Measurements from ENCODE around the gene SLC9A9.

SLC9A9 gene

GRCh38 chr3:143676747-143677146 lies 171.5 kb downstream of the SLC9A9 start:
- no peak for DNase-seq

- DNase-seq: no peak
Observed at GRCh38 chr3:143676021-143676420, 172.2 kb downstream of the SLC9A9 start.

DNA sequence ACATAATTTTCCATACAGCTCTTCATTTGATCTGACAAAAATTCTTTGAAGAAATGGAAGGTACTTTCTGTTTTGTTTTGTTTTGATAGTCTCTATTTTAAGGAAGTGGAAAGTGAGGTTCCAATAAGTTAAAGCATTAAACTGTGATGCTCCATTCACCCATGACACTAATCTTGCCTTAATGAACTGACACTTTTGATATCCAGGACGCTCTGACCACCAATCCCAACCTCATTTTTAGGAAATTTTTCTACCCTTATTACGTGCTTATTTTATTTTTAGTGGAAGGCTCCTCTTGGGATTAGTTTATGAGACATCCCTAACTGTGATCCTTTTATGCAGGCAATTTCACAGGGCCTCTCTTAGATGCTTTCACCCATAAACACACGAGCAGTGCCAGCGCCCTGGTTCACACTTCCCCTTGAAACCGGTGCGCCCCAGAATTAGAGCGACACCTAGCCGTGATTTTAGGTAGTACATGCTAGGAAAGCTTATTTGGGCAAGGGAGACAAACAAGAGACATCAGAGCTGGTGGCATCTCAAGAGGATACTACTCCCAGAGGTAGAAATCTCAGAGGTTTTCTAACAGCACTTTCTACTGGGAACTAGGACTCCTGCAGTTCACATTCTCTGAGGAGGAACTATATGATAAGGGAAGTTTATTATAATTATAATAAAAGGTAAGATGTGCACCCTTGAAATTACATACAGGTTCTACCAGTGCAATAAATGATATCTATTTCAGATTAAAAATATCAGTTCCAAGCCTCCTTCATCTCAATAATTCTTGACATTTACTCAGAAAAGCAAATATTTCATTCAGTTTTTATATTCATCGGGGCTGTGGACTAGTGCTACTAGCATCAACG lies 173.9 kb downstream of the SLC9A9 start:
- DNase-seq: peak; percentile 33

GRCh38 chr3:143672396-143673165 lies 175.7 kb downstream of the SLC9A9 start:
- DNase-seq: no peak

DNA sequence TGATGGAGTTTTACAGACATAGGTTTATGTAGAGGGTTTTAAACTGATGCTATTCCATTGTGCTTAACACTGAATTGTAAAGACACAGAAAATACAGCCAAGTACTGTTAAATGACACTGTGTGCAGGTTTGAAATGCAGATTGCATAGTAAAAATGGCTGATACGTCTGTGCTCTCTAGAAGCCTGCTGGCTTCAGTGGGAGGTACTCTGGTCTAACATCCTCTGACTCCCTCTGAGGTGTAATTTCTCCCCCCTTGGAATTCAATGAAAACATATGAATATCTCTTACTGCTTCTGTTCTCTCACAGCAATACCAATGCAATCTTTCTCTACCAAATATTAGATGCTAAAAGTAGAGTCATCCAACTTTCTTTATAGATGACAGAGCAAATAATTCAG lies 176.6 kb downstream of the SLC9A9 start:
- no peak for DNase-seq

- no peak for DNase-seq
Observed at GRCh38 chr3:143668924-143669790, 179.1 kb downstream of the SLC9A9 start.

DNA sequence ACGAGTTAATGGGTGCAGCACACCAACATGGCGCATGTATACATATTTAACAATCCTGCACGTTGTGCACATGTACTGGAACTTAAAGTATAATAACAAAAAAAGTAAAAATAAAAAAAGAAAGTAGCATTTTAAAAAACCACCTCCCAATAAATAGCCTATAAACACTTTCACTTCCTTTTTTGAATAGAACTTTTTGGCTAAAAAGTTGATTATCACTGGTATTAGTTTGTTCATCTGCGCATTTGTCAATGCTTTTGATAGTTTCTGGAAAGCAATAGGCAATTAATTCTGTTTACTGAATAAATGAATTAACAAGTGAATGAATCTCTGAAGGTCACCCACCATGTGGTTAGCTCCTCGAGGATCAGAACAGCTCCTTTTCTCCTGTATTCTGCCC lies 179.9 kb downstream of the SLC9A9 start:
- no peak for DNase-seq

GRCh38 chr3:143661677-143662076 lies 186.6 kb downstream of the SLC9A9 start:
- no peak for DNase-seq

DNA sequence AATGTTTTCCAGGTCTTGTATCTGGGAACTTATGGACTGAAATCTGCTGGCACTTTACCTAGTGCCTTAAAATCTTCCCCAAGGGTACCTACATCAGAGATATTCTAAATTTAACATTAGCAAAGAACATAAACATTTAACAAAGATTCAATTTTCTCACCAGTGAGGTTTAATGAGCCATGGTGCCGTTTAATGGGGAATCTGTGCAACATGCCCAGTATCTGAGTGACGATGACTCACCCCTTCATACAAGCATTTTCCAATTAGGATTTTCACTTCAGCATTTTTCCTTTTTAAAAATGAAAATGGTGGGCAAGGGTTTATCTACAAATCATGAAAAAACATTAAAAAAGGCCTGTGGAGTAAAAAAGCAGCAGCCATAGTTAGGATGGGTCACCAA lies 189.4 kb downstream of the SLC9A9 start:
- no peak for DNase-seq

- no peak for DNase-seq
Observed at GRCh38 chr3:143658116-143658515, 190.2 kb downstream of the SLC9A9 start.

- no peak for DNase-seq
Observed at GRCh38 chr3:143657391-143657790, 190.9 kb downstream of the SLC9A9 start.

GRCh38 chr3:143654906-143655305 lies 193.4 kb downstream of the SLC9A9 start:
- DNase-seq: no peak

DNA sequence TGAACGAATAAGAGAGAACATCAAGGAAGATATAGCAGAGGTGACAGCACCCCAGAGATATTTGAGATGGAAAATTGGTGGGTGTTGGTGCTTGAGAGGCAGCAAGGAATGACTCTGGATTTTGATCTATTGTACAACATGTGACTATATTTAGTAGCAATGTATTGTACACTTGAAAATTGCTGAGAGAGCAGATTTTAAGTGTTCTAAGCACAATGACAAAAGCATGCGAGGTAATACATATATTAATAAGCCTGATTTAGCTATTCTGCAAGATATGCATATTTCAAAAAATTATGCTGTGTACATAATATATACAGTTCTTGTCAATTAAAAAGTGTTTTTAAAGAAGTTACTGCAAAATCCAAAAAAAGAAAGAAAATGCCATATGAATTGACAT lies 194.3 kb downstream of the SLC9A9 start:
- DNase-seq: no peak

DNA sequence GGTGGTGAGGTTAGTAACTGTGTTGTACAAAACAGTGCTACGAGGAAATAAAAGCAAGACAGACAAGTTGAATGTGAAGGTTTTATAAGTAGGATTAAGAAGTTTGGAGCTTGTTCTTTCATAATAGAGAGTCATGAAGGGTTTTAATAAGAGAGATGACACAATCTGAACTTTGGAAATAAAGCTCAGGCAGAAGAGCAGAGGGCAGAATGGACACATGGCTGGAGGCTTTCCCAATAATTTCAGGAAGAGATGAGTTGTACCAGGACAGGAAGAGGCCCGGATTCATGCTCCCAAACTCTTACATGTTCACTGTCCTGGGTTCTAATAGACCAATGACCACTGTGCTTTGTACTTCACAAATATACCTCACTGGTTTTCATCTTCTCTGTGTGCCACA lies 194.8 kb downstream of the SLC9A9 start:
- DNase-seq: no peak

DNA sequence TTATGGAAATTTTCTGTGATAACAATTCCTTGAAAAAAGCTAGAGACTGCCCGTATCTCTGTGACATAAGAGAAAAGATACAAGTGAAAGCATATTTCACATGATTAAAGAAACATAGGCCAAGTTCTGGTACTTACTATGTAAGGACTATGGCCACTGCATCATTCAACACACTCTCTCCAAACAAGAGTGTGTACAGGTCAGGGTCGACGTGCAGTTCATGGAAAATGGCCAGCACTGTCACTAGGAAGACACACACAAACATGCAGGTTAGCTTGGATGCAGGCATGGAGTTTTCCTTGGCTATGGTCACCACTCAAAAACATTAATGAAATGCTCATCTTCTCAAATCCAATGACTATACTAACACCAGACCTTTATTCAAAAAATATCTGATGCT lies 196.2 kb downstream of the SLC9A9 start:
- no peak for DNase-seq

DNA sequence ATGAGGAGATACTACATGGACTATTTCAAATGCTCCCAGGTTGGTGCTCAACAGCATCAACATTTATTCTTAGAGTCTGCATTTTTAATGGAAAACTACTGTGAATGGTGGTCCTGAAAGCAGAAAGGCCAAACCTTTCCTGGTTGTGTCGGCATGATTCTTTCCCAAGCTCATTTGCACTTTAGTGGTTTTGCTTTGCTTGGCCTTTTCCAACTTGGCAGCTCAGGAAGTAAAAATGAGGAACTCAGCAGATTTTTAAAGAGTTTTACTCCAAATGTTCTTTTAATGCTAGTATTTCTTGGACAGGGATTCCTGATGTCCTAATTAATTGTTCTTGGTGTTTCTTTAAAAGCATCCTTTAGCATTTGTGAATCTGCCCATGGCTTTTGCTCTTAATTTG lies 197.4 kb downstream of the SLC9A9 start:
- DNase-seq: no peak

DNA sequence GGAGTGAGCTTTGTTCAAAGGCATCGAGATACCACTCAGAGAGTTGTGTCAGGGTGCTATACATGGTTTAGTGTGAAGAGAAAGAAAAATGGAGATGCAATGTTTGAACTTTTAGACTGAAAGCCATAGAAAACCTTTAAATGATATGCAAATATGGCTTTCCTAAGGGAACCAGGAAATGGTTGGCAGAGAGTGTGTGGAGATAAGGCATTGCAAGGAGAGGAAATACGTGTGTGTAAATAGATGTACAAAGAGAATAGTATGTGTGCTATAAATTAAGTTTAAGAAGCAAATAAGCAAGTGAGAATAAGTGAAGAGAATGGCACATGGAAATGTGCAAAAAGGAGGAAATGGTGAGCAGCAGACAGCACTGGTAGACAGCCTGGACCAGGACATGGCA lies 198.1 kb downstream of the SLC9A9 start:
- no peak for DNase-seq

DNA sequence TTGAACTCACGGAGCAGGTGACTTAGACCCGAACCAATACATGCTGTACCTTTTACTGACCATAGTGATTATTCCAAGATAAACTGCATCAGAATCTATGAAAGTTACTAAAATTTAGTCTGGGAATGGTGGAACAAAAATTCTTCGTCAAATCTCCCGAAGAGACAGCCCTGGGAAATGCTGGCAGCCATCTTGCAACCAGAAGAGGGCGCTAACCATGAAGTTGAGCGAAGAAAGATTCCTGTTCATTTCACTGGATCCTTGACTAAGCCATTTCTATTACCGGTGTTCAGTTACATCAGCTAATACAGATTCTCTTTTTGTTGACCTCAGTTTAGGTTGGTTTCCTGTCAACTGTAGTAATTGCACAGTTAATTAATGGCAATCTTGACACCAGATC lies 199.6 kb downstream of the SLC9A9 start:
- no peak for DNase-seq

DNA sequence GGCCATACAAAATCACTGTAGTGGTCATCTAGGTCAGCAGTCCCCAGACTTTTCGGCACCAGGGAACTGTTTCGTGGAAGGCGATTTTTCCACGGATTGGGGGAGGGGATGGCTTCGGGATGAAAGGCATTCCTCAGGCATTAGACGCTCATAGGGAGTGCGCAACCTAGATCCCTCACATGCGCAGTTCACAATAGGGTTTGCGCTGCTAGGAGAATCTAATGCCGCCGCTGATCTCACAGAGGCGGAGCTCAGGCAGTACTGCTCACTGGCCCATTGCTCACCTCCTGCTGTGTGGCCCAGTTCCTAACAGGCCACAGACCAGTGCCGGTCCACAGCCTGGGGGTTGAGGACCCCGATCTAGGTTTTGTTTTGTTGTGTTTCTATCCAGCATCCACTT lies 200.1 kb downstream of the SLC9A9 start:
- DNase-seq: no peak

DNA sequence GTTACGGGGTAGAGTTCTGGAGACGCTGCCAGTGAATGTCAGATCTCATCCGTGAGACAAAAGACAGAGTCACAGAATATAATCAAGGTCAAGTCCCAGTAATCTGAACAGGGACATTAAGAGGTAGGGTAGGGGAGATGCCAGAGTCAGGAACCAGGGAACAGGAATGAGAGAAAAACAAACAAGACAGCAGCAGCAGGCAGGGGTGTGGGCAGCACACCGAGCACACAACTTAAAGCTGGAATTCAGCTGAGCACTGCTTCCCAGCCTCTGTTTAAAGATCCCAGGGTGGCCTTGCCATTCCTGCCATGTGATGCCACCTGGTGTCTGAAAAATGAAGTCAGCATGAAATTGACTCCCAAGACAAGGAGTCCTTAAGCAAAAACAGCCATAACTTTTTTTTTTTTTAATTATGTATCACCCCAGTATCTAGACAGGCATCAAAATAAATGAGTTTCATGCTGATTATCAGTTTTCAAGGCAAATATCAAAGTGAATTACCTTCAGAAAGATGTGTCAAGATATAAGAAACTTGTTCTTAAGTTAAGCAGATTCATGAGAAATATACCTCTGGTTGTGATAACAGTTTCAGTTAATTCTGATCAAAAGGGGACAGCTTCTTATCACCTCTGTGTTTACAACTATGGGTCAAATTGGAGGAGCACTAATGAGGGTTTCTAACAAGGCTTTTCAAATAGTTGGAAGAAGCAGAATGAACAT lies 203.7 kb downstream of the SLC9A9 start:
- peak; percentile 47 for DNase-seq

DNA sequence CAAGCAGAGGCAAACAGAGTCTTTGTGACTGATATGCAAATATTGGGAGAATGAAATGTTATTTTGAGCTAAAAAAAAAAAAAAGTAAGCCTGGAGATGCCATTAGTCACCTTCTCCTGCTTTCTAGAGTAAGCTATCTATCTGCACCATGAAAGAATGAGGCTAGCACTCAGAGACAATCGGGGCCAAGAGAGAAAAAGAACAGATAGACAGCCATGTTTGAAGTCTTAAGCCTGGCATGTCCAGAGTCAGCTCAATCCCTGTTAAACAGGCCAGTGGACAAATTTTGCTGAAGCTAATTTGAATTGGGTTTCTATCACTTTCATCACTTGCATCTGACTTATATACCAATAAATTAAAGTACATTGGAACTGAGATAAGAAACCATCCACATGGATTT lies 204.4 kb downstream of the SLC9A9 start:
- DNase-seq: no peak

GRCh38 chr3:143640774-143641173 lies 207.5 kb downstream of the SLC9A9 start:
- DNase-seq: no peak

- DNase-seq: no peak
Observed at GRCh38 chr3:143637133-143637532, 211.1 kb downstream of the SLC9A9 start.
